NCI-H82 treated with DMSO at 0.1 percent for 48 hours (cell line): ENCODE results near the gene FAHD2A.
"Not testable (repeated sequence)": the region's sequence is repeated elsewhere in the genome, so short reads cannot be mapped to it uniquely, and the experiment has no call there.

ENCODE experiments used
- DNase-seq: peaks from one replicate; lab custom pipeline; 2025; ENCODE audit not compliant: unreplicated experiment; lab: John Stamatoyannopoulos, UW

FAHD2A gene

GRCh38 chr2:95402370-95403203 lies at the start of gene FAHD2A:
FAHD2A (plus strand) TSS chr2:95402708; CDS start chr2:95405559, 2,851 bp downstream.
- peak; percentile 78 for DNase-seq

GRCh38 chr2:95353055-95353575 lies 49.4 kb upstream of the FAHD2A start:
- DNase-seq = no peak

GRCh38 chr2:95353613-95354468 lies 48.7 kb upstream of the FAHD2A start:
- no peak for DNase-seq

- no peak for DNase-seq
Measured at GRCh38 chr2:95354469-95354901, 48.0 kb upstream of the FAHD2A start.

- DNase-seq = no peak
Measured at GRCh38 chr2:95354925-95355324, 47.6 kb upstream of the FAHD2A start.

- DNase-seq = not testable (repeated sequence)
Measured at GRCh38 chr2:95355486-95355885, 47.0 kb upstream of the FAHD2A start.

- no peak for DNase-seq
Measured at GRCh38 chr2:95356821-95357700, 45.4 kb upstream of the FAHD2A start.

GRCh38 chr2:95357717-95358280 lies 44.7 kb upstream of the FAHD2A start:
- DNase-seq = no peak

- no peak for DNase-seq
Measured at GRCh38 chr2:95359031-95359430, 43.5 kb upstream of the FAHD2A start.

GRCh38 chr2:95359501-95359930 lies 43.0 kb upstream of the FAHD2A start:
- no peak for DNase-seq

GRCh38 chr2:95361216-95361980 lies 41.1 kb upstream of the FAHD2A start:
- DNase-seq = no peak

- no peak for DNase-seq
Measured at GRCh38 chr2:95362486-95362885, 40.0 kb upstream of the FAHD2A start.

- DNase-seq = no peak
Measured at GRCh38 chr2:95366514-95366913, 36.0 kb upstream of the FAHD2A start.

GRCh38 chr2:95372216-95372829 lies 30.2 kb upstream of the FAHD2A start:
- no peak for DNase-seq

GRCh38 chr2:95372845-95373244 lies 29.7 kb upstream of the FAHD2A start:
- no peak for DNase-seq

- DNase-seq = no peak
Measured at GRCh38 chr2:95374029-95374428, 28.5 kb upstream of the FAHD2A start.

- DNase-seq = no peak
Measured at GRCh38 chr2:95374451-95374920, 28.0 kb upstream of the FAHD2A start.

- no peak for DNase-seq
Measured at GRCh38 chr2:95374921-95375471, 27.5 kb upstream of the FAHD2A start.
